ENCODE results near the gene GNGT1. TPM values are rescaled to one million over a fixed set of nuclear protein-coding genes. Genes with fewer than 3 reads are reported as not detected.
A peak's percentile ranks its signal among the peaks of the same experiment; 100 is the strongest.

GNGT1 gene
- total and polyA plus RNA-seq, 2 donors (not counting 3 experiments of a cell fraction or from before 2014, with no cell fraction given), result not detected

- no peak overlapping the region for H3K9ac ChIP-seq (replicated peaks; ENCODE audit: extremely low read depth, insufficient read depth, low read length)
- H3K36me3 ChIP-seq (ENCODE audit: control insufficient read depth in 2 of 2, extremely low read depth in 1 of 2, insufficient read depth in 2 of 2, low read length in 2 of 2), result no peaks in the 10 kb centered on the region
- H3K27ac ChIP-seq (ENCODE audit: insufficient read depth, low read depth, low read length), result no peak overlapping the region
- ChIA-PET CTCF (interaction anchor here (2.2 kb wide), 1 partner anchor 16 kb away, joined by 8 read pairs; the partner anchor contains the start of gene GNG11), POLR2A (interaction anchor here (1.2 kb wide), 1 partner anchor 16 kb away, joined by 3 read pairs; no protein-coding TSS in a partner anchor)
- no peaks in the 10 kb centered on the region for H4K20me1 ChIP-seq (replicated peaks; ENCODE audit: control insufficient read depth, extremely low read depth, insufficient read depth, low read length)
- no peaks in the 10 kb centered on the region for H3K79me2 ChIP-seq (ENCODE audit: control insufficient read depth, insufficient read depth, low read length)
- BruUV-seq (replicated peaks), result no TSS peak
- intact Hi-C loops (cut with micrococcal nuclease), result no loop called here
- no peaks in the 10 kb centered on the region for H3K9me1 ChIP-seq (replicated peaks; ENCODE audit: control insufficient read depth, extremely low read depth, insufficient read depth, low read length)
- H3K4me2 ChIP-seq (ENCODE audit: insufficient read depth, low read length), result no peak overlapping the region
- TF ChIP-seq GATA2 (IDR thresholded peaks at IDR 0.05; ENCODE audit: insufficient read depth, insufficient read length, low read depth, low read length), result peak; percentile 35
- peak; percentile 80 for TF ChIP-seq FOS (IDR thresholded peaks at IDR 0.05; ENCODE audit: borderline replicate concordance, insufficient read depth, low read length)
- no peak for TF ChIP-seq CTCF (IDR thresholded peaks at IDR 0.05; ENCODE audit: extremely low read depth in 1 of 2, insufficient read depth in 1 of 2, low read depth in 1 of 2, low read length in 2 of 2)
- TF ChIP-seq POLR2AphosphoS5 (IDR thresholded peaks at IDR 0.05; ENCODE audit: insufficient read depth, low read depth, low read length), result no peak
- TF ChIP-seq JUN (IDR thresholded peaks at IDR 0.05; ENCODE audit: borderline replicate concordance, insufficient read depth, insufficient read length, low read depth), result peak; percentile 33
- no peak for TF ChIP-seq MAX (IDR thresholded peaks at IDR 0.05; ENCODE audit: insufficient read depth, insufficient read length)
- peaks cover 37% of the 10 kb centered on the region for H3K4me1 ChIP-seq (ENCODE audit: control insufficient read depth, extremely low read depth, insufficient read depth, low read length)
- H3K4me3 ChIP-seq (replicated peaks in 1 of 3; ENCODE audit: insufficient read depth in 1 of 3, low read depth in 1 of 3, low read length in 3 of 3), result no peak overlapping the region
- no peaks in the 10 kb centered on the region for H3K27me3 ChIP-seq (ENCODE audit: control insufficient read depth in 2 of 2, insufficient read depth in 2 of 2, low read length in 2 of 2)
- no peak overlapping the region for H2AFZ ChIP-seq (ENCODE audit: low read depth, low read length)
- FAIRE-seq (peak; percentile 26), DNase-seq (ENCODE audit: low read depth, low spot score) (peak; percentile 46)
- no peaks in the 10 kb centered on the region for H3K9me3 ChIP-seq (replicated peaks; ENCODE audit: control insufficient read depth, insufficient read depth, low read length)
- dilution Hi-C loops (cut with MboI; ENCODE audit: extremely low pct_ligation_motif_present, low sequenced_read_pairs), result no loop called here
These were observed 31.9 kb downstream of the GNGT1 start for GRCh38 chr7:93938293-93938692.

Data from endothelial cell of umbilical vein (primary cell).